Esophagus muscularis mucosa (tissue), 4 donors: ENCODE results near the gene CPNE5. TPM values are rescaled to one million over a fixed set of nuclear protein-coding genes. Genes with fewer than 3 reads are reported as not detected.
A peak's percentile ranks its signal among the peaks of the same experiment; 100 is the strongest.

Source experiments
- DNase-seq: peaks from one replicate; pipeline ENCODE4 v3.0.0-alpha.2; 2017; ENCODE audit errors: extremely low spot score
- H3K27ac ChIP-seq, 4 donors: fragments of 200-600 bp; sonication (generic); replicated peaks in 1 of 4; 1 replicate in 3 of 4; 2 replicates in 1 of 4; pipeline ENCODE4 v1.5.1; 2016 to 2019; ENCODE audit warnings: mild to moderate bottlenecking in 1 of 4
- H3K27me3 ChIP-seq, 4 donors: fragments of 200-600 bp; sonication (generic); one replicate each; pipeline versions ENCODE4 v1.5.1 to v1.6.0; 2016 to 2019
- H3K36me3 ChIP-seq, 4 donors: fragments of 200-600 bp; sonication (generic); one replicate each; pipeline ENCODE4 v1.5.1; 2016 to 2019
- H3K4me1 ChIP-seq, 4 donors: fragments of 200-600 bp; sonication (generic); one replicate each; pipeline ENCODE4 v1.5.1; 2016 to 2019
- H3K4me3 ChIP-seq, 4 donors: fragments of 200-600 bp; sonication (generic); 1 replicate in 2 of 4; 2 replicates in 2 of 4; pipeline ENCODE4 v1.5.1; 2016 to 2019; ENCODE audit warnings: mild to moderate bottlenecking in 4 of 4, moderate library complexity in 1 of 4
- H3K9me3 ChIP-seq, 4 donors: fragments of 200-600 bp; sonication (generic); 1 replicate in 3 of 4; 2 replicates in 1 of 4; pipeline ENCODE4 v1.5.1; 2016 to 2019
- EP300 ChIP-seq: sonication (generic); formaldehyde crosslinking; IDR thresholded peaks from one replicate; pipeline ENCODE4 v1.6.1; 2017; ENCODE audit warnings: antibody characterized with exemption
- POLR2A ChIP-seq: fragments of 450-650 bp; IDR thresholded peaks from one replicate; pipeline ENCODE4 v1.6.1; 2017; ENCODE audit warnings: antibody characterized with exemption, moderate library complexity, mild to moderate bottlenecking, low read depth
- POLR2AphosphoS5 ChIP-seq, 2 donors: sonication (generic); formaldehyde crosslinking; IDR thresholded peaks; one replicate each; pipeline ENCODE4 v1.6.1; 2017; ENCODE audit warnings: antibody characterized with exemption in 2 of 2
- WGBS: methylation state at CpG from one replicate; pipeline ENCODE4 v1.1.5; 2018; 5-methylcytosine and 5-hydroxymethylcytosine counted together
- intact Hi-C: fragments of 100-400 bp; cut with DNase I; formaldehyde crosslinking; loops from one replicate; pipeline ENCODE4 v1.15.1; 2023
- total RNA-seq, 4 donors: library from RNA; depleted of rRNA; stranded (reverse); fragments of >200 nt; gene quantifications; one replicate each; pipeline versions ENCODE4 v1.1.0 to v1.2.1, GENCODE V29; 2016
- TF ChIP-seq, protein P1 (sequence below), 3 experiments: fragments of 200-600 bp in 2 of 3; fragments of 450-650 bp in 1 of 3; sonication (generic) in 2 of 3; IDR thresholded peaks; one replicate each; pipeline ENCODE4 v1.5.1; 2017 to 2019; ENCODE audit warnings: antibody characterized with exemption in 3 of 3, mild to moderate bottlenecking in 2 of 3, moderate library complexity in 1 of 3

Gene CPNE5
- total RNA-seq, 4 donors from 2014 or later = 2.1 to 4.6 (median 2.6) TPM

DNA sequence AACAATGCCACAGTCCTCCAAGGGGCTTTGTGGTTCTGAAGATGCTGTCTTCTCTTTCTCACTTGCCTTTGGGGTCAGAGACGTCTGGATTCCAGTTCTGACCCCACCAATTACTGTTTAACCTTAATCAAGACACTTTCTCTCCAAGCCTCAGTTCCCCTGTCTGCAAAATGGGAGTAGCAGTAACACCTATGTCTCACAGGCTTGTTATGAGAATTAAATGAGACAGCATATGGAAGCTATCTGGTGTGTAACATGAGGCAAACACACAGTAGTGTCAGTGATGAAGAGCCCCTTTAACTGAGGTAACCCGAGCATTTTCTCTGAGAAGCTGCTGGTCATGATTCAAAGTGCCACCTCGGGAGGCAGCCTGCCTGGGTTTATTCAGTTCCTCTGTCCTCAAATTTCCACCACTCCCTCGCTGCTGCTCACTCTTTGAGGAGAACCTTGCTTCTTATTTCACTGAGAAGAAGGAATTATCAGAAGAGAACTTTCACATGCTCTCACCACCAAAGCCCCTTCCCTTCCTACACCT, 23.7 kb upstream of the CPNE5 start:
- Histone ChIP-seq H3K4me3 (no peak overlapping the region), H3K9me3 (no peaks in the 10 kb centered on the region), H3K27me3 (no peaks in the 10 kb centered on the region), H3K27ac (no peak overlapping the region), H3K36me3 (peaks cover 0 to 28% (median 4%) of the 10 kb centered on the region in 4 donors), H3K4me1 (peaks cover 14 to 17% (median 16%) of the 10 kb centered on the region in 4 donors)
- WGBS = 86% methylated on average over 4 of the region's 4 CpGs
- TF ChIP-seq, protein P1, sequence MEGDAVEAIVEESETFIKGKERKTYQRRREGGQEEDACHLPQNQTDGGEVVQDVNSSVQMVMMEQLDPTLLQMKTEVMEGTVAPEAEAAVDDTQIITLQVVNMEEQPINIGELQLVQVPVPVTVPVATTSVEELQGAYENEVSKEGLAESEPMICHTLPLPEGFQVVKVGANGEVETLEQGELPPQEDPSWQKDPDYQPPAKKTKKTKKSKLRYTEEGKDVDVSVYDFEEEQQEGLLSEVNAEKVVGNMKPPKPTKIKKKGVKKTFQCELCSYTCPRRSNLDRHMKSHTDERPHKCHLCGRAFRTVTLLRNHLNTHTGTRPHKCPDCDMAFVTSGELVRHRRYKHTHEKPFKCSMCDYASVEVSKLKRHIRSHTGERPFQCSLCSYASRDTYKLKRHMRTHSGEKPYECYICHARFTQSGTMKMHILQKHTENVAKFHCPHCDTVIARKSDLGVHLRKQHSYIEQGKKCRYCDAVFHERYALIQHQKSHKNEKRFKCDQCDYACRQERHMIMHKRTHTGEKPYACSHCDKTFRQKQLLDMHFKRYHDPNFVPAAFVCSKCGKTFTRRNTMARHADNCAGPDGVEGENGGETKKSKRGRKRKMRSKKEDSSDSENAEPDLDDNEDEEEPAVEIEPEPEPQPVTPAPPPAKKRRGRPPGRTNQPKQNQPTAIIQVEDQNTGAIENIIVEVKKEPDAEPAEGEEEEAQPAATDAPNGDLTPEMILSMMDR (IDR thresholded peaks at IDR 0.05) = no peak
- no peak for TF ChIP-seq POLR2A
- no peak for TF ChIP-seq EP300
- TF ChIP-seq POLR2AphosphoS5 (IDR thresholded peaks at IDR 0.05) = no peak
- DNase-seq = no peak
- intact Hi-C loops = no loop called here

DNA sequence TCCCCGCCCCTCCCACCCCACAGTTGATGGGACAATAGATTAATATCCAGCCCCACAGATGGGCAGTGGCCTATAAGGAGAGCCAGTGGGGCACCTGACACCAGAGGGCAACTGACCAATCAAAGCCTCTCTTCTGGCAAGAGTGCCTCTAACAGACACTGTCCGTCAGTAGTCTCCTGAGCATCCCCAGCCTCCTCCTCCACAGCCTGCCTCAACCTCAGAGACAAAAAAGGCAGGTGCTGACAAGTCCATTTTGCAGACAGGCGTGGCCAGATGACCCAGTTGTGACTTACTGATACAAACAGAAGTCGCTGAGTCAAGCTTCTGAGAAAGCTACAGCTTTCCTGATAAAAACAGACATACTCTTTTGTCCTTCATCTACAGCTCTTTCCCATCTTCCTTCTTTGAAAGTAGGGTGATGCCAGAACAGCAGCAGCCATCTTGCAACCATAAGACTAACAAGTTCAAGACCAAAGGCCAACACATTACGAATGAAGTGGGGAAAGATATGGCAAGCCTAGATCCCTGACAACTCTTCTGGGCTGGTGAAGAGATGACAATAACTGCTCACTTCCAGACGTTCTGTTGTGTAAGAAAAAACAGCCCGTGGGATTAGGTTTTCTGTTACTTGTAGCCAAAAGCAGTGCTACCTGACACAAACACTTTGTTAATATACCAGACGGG, 23.1 kb upstream of the CPNE5 start:
- no peaks in the 10 kb centered on the region for H3K9me3 ChIP-seq
- intact Hi-C loops = no loop called here
- no peak for TF ChIP-seq POLR2AphosphoS5 (IDR thresholded peaks at IDR 0.05)
- TF ChIP-seq, protein P1 (IDR thresholded peaks at IDR 0.05) = no peak
- TF ChIP-seq POLR2A = no peak
- no peak for TF ChIP-seq EP300
- WGBS = 87% methylated on average over 8 of the region's 8 CpGs
- H3K4me1 ChIP-seq = peaks cover 15 to 23% (median 18%) of the 10 kb centered on the region in 4 donors
- no peak overlapping the region for H3K27ac ChIP-seq
- peaks cover 0 to 22% (median 4%) of the 10 kb centered on the region in 4 donors for H3K36me3 ChIP-seq
- H3K27me3 ChIP-seq = no peaks in the 10 kb centered on the region
- no peak for DNase-seq
- no peak overlapping the region for H3K4me3 ChIP-seq

DNA sequence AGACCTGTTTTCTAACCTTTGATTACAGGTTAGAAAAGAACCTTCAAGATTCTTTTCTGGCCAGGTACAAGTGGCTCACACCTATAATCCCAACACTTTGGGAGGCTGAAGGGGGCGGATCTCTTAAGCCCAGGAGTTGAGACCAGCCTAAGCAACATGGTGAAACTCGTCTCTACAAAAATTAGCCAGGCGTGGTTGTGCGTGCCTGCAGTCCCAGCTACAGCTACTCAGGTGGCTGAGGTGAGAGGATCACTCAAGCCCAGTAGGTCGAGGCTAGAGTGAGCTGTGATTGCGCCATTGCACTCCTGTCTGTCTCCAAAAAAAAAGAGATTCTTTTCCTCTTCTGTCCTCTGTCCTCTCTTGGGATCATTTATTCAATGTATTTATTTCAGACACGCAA, 20.9 kb upstream of the CPNE5 start:
- no peaks in the 10 kb centered on the region for H3K9me3 ChIP-seq
- intact Hi-C loops = no loop called here
- no peak overlapping the region for H3K4me3 ChIP-seq
- no peak overlapping the region for H3K27ac ChIP-seq
- H3K27me3 ChIP-seq = no peaks in the 10 kb centered on the region
- H3K4me1 ChIP-seq = peaks cover 17 to 33% (median 24%) of the 10 kb centered on the region in 4 donors
- peaks cover 0 to 25% (median 8%) of the 10 kb centered on the region in 4 donors for H3K36me3 ChIP-seq
- no peak for DNase-seq
- no peak for TF ChIP-seq POLR2A
- WGBS = 94% methylated on average over 7 of the region's 7 CpGs

DNA sequence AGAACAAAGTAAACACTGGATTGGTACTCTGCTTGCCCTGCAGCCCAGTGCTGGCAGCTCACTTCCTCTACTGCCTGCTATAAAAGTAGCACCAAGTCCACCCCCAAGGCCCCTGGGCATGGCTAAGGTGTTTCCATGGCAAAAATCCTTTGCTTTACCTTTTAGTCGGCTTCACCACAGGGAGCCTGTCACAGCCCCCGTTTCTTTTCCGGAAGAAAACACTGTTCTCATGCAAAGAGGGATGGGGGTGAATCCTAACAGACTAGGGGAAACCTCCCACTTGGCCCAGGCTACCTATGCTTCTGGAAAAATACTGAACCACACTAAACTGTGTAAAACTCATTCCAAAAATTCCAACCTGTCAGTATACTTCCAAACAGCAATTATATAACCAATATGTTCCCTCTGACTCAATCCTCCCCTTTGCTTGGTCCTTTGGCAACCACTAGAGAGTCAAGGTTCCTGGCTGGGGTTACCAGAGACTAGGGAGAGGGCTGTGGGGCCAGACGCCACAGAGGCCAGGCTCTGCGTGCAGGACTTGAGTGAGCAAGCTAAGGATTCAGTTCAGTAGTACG, 19.2 kb upstream of the CPNE5 start:
- WGBS = 55% methylated on average over 4 of the region's 6 CpGs
- Histone ChIP-seq H3K36me3 (peaks cover 0 to 26% (median 13%) of the 10 kb centered on the region in 4 donors), H3K27ac (peak overlapping the region; percentile 54 to 73 (median 69)), H3K27me3 (no peaks in the 10 kb centered on the region), H3K4me1 (peaks cover 22 to 38% (median 27%) of the 10 kb centered on the region in 4 donors), H3K4me3 (peak overlapping the region; percentile 25 to 37 (median 28)), H3K9me3 (no peaks in the 10 kb centered on the region)
- TF ChIP-seq POLR2AphosphoS5 (IDR thresholded peaks at IDR 0.05) (peak in 1 of 2 donors; percentile 63), POLR2A (no peak)
- TF ChIP-seq, protein P1 (IDR thresholded peaks at IDR 0.05) = peak in 1 of 3 experiments; percentile 4
- no peak for DNase-seq
- intact Hi-C loops = loop anchor here (10.0 kb wide), 1 partner anchor 234 kb away; no protein-coding TSS in a partner anchor

DNA sequence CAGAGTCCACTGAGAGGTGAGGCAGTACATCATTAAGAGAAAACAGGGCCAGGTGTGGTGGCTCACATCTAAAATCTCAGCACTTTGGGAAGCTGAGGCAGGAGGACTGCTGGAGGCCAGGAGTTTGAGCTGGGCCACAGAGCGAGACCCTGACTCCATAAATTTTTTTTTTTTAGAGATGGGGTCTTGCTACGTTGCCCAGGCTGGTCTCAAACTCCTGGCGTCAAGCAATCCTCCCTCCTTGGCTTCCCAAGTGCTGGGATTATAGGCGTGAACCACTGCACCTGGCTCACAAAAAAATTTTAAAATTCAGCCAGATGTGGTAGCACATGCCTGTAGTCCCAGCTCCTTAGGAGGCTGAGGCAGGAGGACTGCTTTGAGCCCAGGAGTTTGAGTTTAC, 18.1 kb upstream of the CPNE5 start:
- peaks cover 0 to 19% (median 8%) of the 10 kb centered on the region in 4 donors for H3K36me3 ChIP-seq
- TF ChIP-seq, protein P1 (IDR thresholded peaks at IDR 0.05) = no peak
- TF ChIP-seq EP300 (no peak), POLR2A (no peak)
- no peaks in the 10 kb centered on the region for H3K9me3 ChIP-seq
- no peak for DNase-seq
- H3K4me1 ChIP-seq = peaks cover 31 to 49% (median 38%) of the 10 kb centered on the region in 4 donors
- H3K27ac ChIP-seq = no peak overlapping the region
- 98% methylated on average over 4 of the region's 4 CpGs for WGBS
- H3K4me3 ChIP-seq = no peak overlapping the region
- no peaks in the 10 kb centered on the region for H3K27me3 ChIP-seq
- intact Hi-C loops = loop anchor here (10.0 kb wide), 1 partner anchor 233 kb away; no protein-coding TSS in a partner anchor
